ENCODE results near the gene MKLN1.

The MKLN1 gene

DNA sequence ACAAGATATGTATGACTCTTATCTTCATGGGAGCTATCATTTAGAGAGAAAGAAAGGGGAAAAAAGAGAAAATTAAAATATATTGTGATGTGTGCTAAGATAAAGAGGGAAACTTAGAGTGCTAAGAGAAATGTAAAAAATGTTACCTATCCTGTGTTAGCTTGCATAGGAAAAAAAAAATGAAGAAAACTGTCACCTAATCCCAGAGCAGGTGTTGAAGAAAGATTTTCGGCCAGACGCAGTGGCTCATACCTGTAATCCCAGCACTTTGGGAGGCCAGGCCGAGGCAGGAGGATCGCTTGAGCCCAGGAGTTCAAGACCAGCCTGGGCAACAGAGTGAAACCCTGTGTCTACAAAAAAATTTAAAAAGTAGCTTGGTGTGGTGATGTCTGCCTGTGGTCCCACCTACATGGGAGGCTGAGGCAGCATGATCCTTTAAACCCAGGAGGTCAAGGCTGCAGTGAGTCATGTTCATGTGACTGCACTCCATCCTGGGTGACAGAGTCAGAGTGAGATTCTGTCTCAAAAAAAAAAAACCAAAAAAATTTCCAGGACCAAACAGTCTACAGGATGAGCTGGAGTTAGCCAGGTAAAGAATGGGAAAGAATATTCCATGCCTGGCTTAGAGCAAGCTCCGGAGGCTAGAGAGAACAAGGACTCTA is 2.4 kb upstream of the MKLN1 start:
- DNase-seq (ENCODE audit: low spot score) = no peak
- in situ Hi-C loops (cut with MboI; ENCODE audit: low sequenced_read_pairs, unreplicated experiment) = no loop called here
- TF ChIP-seq, protein P1, sequence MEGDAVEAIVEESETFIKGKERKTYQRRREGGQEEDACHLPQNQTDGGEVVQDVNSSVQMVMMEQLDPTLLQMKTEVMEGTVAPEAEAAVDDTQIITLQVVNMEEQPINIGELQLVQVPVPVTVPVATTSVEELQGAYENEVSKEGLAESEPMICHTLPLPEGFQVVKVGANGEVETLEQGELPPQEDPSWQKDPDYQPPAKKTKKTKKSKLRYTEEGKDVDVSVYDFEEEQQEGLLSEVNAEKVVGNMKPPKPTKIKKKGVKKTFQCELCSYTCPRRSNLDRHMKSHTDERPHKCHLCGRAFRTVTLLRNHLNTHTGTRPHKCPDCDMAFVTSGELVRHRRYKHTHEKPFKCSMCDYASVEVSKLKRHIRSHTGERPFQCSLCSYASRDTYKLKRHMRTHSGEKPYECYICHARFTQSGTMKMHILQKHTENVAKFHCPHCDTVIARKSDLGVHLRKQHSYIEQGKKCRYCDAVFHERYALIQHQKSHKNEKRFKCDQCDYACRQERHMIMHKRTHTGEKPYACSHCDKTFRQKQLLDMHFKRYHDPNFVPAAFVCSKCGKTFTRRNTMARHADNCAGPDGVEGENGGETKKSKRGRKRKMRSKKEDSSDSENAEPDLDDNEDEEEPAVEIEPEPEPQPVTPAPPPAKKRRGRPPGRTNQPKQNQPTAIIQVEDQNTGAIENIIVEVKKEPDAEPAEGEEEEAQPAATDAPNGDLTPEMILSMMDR (IDR thresholded peaks at IDR 0.05; ENCODE audit: borderline replicate concordance, control extremely low read depth, extremely low read depth, insufficient read depth, missing control alignments) = no peak

DNA sequence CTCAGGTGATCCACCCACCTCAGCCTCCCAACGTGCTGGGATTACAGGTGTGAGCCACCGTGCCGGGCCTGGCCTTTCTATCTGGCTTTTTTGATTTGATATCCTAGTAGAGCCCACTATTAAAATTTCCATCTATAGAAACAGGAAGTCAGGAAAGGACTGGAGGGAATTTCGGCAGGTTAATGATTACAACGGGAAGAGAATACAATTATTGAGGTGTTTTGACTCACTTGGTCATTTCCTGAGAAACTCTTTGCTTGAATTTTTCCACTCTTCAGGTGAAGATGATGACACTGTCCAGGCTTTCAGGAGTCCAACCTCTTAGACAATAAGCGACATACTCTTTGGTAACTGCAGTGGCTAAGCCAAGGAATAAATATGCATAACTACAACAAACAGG is 1.1 kb upstream of the MKLN1 start:
- no peak for DNase-seq (ENCODE audit: low spot score)
- in situ Hi-C loops (cut with MboI; ENCODE audit: low sequenced_read_pairs, unreplicated experiment) = no loop called here
- TF ChIP-seq, protein P1 (IDR thresholded peaks at IDR 0.05; ENCODE audit: borderline replicate concordance, control extremely low read depth, extremely low read depth, insufficient read depth, missing control alignments) = no peak

DNA sequence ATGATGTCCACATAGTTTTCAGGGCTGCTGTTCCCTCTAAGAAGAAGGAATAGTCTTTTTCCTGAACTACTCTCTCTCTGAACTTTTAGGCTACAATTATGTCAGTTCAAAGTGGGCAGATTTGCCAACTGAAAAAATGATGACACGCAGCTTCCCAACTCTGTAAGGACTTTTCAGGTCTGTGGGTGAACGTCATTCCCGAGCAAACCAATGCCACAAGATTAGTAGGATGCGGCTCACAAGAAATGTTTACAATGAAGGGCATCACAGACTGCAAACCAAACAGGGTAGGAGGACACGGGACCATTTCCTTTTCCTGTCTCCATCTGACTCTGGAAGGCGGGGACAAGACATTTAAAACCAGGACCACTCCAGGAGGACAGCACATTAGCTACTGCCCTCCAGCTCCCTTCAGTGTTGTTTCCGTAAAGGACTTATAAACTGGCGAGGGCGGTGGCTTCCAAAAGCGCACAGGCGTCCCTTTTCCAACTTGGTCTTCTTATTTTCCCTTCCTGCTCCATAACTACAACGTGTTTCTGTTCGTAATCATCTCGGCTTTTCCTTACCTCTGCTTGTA is 539 bp upstream of the MKLN1 start:
- in situ Hi-C loops (cut with MboI; ENCODE audit: low sequenced_read_pairs, unreplicated experiment) = no loop called here
- peak; percentile 48 for DNase-seq (ENCODE audit: low spot score)
- TF ChIP-seq, protein P1 (IDR thresholded peaks at IDR 0.05; ENCODE audit: borderline replicate concordance, control extremely low read depth, extremely low read depth, insufficient read depth, missing control alignments) = no peak

DNA sequence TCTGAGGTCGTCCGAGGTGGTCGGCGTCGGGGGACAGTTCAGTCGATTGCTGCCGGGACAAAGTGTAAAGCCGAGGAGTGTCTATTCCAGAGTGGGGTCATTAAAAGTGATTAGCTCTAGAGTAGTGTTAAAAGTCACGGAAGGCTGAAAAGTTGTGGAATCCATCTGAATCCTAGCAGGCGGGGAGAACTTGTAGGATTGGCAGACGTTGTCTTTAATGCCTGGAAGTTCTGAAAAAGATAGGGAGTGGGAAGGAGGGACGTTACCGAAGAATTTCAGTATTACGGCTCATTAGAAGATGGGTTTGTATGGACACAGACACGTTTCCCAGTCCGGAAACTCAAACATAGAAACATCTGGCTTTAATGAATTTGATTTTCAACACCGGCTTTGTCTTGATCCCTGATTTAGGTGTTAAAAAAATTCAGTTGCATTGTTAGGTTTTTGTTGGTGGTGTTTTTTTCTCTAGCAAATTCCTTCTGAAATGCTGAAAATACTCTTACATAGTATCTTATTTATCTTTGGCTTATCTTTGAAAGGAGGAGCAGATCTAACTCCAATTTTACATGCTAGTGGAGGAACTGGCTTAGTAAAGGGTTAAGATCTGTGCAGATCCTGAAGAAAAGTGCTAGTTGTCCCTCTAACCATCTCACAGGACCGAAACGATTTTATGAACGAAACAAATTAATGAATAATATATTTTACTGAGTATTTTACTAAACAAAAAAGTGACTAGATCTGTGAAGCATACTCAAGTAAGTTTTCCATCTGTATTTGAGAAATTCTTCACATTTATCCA is 900 bp downstream of the MKLN1 start:
- no peak for DNase-seq (ENCODE audit: low spot score)
- in situ Hi-C loops (cut with MboI; ENCODE audit: low sequenced_read_pairs, unreplicated experiment) = no loop called here

DNA sequence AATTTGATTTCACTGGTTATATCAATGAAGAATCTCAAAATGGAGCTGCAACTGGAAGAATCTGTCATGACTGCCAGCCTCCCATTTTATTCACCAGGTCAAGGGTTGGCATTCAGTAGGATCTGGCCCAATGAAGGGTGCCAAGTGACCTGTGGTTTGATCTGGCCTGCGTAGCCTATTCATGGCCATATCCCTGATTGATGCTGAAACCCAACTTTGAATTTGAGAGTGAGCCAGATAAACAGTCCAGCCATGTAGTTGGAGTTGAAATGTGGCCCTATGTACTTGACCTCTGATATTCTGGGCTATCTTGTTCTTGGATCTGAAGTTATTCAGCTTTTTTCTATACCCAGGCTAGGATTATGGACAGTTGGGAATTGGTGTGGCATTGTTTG is 1.5 kb downstream of the MKLN1 start:
- TF ChIP-seq, protein P1 (IDR thresholded peaks at IDR 0.05; ENCODE audit: borderline replicate concordance, control extremely low read depth, extremely low read depth, insufficient read depth, missing control alignments) = no peak
- in situ Hi-C loops (cut with MboI; ENCODE audit: low sequenced_read_pairs, unreplicated experiment) = no loop called here
- no peak for DNase-seq (ENCODE audit: low spot score)

More for the DNA sequence above, 900 bp downstream of the MKLN1 start:
- TF ChIP-seq, protein P1 (IDR thresholded peaks at IDR 0.05; ENCODE audit: borderline replicate concordance, control extremely low read depth, extremely low read depth, insufficient read depth, missing control alignments) = no peak

DNA sequence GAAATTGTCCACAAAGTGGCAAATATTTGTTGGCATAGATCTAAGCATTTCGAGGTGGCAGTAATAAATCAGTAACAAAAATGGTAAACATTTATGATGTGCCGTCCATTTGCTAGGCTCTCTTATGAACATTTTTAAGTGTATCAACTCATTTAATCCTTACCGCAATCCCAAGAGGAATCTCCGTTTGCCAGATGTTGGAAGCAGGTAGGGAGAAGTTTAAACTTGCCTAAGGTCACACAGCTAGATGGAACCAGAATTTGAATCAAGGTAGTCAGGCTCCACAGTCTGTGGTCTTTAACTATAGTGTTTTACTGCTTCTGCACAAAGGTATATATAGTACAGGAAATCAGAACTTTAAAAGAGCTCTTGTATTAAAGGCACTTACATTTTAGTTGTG is 2.6 kb downstream of the MKLN1 start:
- no peak for DNase-seq (ENCODE audit: low spot score)
- TF ChIP-seq, protein P1 (IDR thresholded peaks at IDR 0.05; ENCODE audit: borderline replicate concordance, control extremely low read depth, extremely low read depth, insufficient read depth, missing control alignments) = no peak
- in situ Hi-C loops (cut with MboI; ENCODE audit: low sequenced_read_pairs, unreplicated experiment) = no loop called here

All from GM13976 (cell line).